GM12874 (cell line): ENCODE results near the gene COL18A1.

Source experiments
- CTCF ChIP-seq: IDR thresholded peaks from 2 replicates; pipeline ENCODE4 v1.5.1; 2011; ENCODE audit warnings: low read depth, mild to moderate bottlenecking, control low read depth, low read length, moderate library complexity; ENCODE audit not compliant: insufficient read depth

COL18A1 gene

DNA sequence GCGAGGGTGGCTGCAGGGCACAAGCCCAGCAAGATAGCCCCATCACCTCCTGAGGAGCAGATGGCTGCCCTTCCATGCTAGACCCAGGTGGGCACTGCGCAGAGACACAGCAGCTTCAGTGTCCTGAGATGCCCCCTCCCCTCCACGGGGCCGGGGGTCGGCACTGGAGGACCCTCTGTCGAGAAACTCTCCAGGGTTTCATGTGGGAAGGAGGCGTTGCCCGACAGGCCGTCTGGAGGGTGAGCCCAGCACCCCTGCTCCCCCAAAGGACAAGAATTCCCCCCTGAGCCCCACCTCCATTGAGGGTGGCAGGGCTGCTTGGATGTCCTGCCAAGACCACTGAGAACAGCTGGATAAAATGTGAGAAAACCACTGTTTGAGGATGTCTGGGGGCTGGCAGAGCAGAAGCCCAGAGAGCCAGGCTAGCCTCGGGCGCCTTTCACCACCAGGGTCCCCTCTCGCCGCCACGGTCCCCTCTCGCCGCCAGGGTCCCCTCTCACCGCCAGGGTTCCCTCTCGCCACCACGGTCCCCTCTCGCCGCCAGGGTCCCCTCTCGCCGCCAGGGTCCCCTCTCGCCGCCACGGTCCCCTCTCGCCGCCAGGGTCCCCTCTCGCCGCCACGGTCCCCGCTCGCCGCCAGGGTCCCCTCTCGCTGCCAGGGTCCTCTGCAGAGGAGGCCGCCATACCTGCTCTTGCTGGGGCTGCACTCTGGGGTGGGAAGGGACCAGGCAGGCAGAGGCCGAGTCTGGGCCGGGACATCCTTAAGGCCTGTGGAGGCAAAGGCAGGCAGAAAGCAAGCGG, 93.1 kb downstream of the COL18A1 start:
- no peak for TF ChIP-seq CTCF

- TF ChIP-seq CTCF = no peak
These were observed 93.7 kb downstream of the COL18A1 start for GRCh38 chr21:45498646-45499000.

DNA sequence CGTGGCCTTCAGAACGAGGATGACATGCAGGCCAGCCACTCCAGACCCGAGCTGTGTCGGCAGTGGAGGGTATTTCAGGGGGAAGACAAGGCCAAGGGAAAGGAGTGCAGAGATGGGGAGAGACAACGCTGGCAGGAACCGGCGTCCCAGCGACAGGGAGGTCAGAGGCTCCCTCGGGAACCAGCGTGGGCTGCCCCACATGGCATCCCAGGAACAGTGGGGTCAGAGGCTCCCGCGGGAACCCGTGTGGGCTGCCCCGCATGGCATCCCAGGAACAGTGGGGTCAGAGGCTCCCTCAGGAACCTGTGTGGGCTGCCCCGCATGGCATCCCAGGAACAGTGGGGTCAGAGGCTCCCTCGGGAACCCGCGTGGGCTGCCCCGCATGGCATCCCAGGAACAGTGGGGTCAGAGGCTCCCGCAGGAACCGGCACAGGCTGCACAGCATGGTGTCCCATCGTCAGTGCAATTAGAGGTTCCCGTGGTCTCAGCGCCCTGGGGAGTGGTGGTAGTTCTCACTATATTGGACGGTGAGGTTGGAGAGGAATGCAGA, 94.3 kb downstream of the COL18A1 start:
- no peak for TF ChIP-seq CTCF

GRCh38 chr21:45499970-45500577, 95.1 kb downstream of the COL18A1 start:
- TF ChIP-seq CTCF = no peak

DNA sequence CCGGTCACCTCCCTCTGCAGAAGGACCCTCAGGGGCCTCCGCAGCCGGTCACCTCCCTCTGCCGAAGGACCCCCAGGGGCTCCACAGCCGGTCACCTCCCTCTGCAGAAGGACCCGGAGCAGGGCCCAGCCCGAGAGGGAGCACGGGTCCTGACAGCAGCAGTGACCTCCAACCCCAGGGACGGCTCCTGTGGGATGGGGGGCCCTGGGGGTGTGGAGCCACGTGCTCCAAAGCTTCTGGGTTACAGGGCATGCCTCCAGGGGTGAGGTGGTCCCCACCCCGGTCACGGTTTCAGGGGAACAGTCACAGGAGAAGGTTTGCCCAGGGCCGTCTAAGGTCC, 97.0 kb downstream of the COL18A1 start:
- TF ChIP-seq CTCF = no peak

GRCh38 chr21:45502600-45502999, 97.6 kb downstream of the COL18A1 start:
- no peak for TF ChIP-seq CTCF

DNA sequence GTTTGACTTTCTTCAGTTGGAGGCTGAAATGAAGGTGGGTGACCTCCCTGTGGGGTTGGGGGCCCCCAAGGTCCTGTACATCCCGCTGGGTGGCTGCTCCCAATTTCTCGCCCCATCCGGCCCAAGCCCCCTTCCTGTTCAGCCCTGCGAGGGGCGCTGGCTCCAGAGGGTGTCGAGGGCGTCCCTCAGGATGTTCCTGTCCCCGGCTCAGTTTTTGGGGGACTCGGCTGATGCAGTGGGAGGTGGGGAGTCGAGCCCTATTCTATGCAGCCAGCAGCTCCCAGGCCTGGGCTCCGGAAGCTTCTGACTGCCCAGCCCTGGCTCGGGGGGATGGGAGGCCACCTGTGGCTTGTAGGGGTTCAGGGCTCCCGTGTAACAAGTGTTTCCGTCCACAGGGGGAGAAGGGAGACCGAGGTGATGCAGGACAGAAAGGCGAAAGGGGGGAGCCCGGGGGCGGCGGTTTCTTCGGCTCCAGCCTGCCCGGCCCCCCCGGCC, 99.1 kb downstream of the COL18A1 start:
- TF ChIP-seq CTCF = no peak
